Measurements from ENCODE around the gene SH3D19.
"Not testable (repeated sequence)": the region's sequence is repeated elsewhere in the genome, so short reads cannot be mapped to it uniquely, and the experiment has no call there.

SH3D19 gene

GRCh38 chr4:151097759-151098158 lies 227.6 kb downstream of the SH3D19 start:
- H3K27me3 ChIP-seq (ENCODE audit: control insufficient read depth in 1 of 2, insufficient read depth in 2 of 2, low read length in 2 of 2) = peaks cover 0 to 3% of the 10 kb centered on the region in 2 donors
- H3K36me3 ChIP-seq (ENCODE audit: control insufficient read depth in 1 of 2, insufficient read depth in 2 of 2, low read length in 2 of 2) = peaks cover 12 to 14% of the 10 kb centered on the region in 2 donors
- no peak overlapping the region for H3K9ac ChIP-seq (ENCODE audit: low read depth in 1 of 2, low read length in 2 of 2)
- no peaks in the 10 kb centered on the region for H3K9me3 ChIP-seq (ENCODE audit: control insufficient read depth in 1 of 2, low read length in 2 of 2)
- H3K27ac ChIP-seq (ENCODE audit: low read depth, low read length) = no peak overlapping the region
- peaks cover 19 to 23% of the 10 kb centered on the region in 2 donors for H3K4me1 ChIP-seq (ENCODE audit: control insufficient read depth in 1 of 2, insufficient read depth in 2 of 2, low read length in 2 of 2)
- H3K4me3 ChIP-seq (ENCODE audit: low read depth in 1 of 2, low read length in 2 of 2) = no peak overlapping the region

- Histone ChIP-seq H3K36me3 (ENCODE audit: control insufficient read depth in 1 of 2, insufficient read depth in 2 of 2, low read length in 2 of 2) (no peaks in the 10 kb centered on the region), H3K9me3 (ENCODE audit: control insufficient read depth in 1 of 2, low read length in 2 of 2) (no peaks in the 10 kb centered on the region), H3K9ac (ENCODE audit: low read depth in 1 of 2, low read length in 2 of 2) (no peak overlapping the region), H3K27ac (ENCODE audit: low read depth, low read length) (no peak overlapping the region), H3K4me1 (ENCODE audit: control insufficient read depth in 1 of 2, insufficient read depth in 2 of 2, low read length in 2 of 2) (peaks cover 9 to 18% of the 10 kb centered on the region in 2 donors), H3K4me3 (ENCODE audit: low read depth in 1 of 2, low read length in 2 of 2) (no peak overlapping the region), H3K27me3 (ENCODE audit: control insufficient read depth in 1 of 2, insufficient read depth in 2 of 2, low read length in 2 of 2) (peaks cover 0 to 3% of the 10 kb centered on the region in 2 donors)
Measured at GRCh38 chr4:151095142-151095541, 230.3 kb downstream of the SH3D19 start.

- peaks cover 9 to 18% of the 10 kb centered on the region in 2 donors for H3K4me1 ChIP-seq (ENCODE audit: control insufficient read depth in 1 of 2, insufficient read depth in 2 of 2, low read length in 2 of 2)
- no peaks in the 10 kb centered on the region for H3K36me3 ChIP-seq (ENCODE audit: control insufficient read depth in 1 of 2, insufficient read depth in 2 of 2, low read length in 2 of 2)
- H3K9ac ChIP-seq (ENCODE audit: low read depth in 1 of 2, low read length in 2 of 2) = no peak overlapping the region
- H3K27ac ChIP-seq (ENCODE audit: low read depth, low read length) = no peak overlapping the region
- H3K27me3 ChIP-seq (ENCODE audit: control insufficient read depth in 1 of 2, insufficient read depth in 2 of 2, low read length in 2 of 2) = peaks cover 0 to 3% of the 10 kb centered on the region in 2 donors
- H3K9me3 ChIP-seq (ENCODE audit: control insufficient read depth in 1 of 2, low read length in 2 of 2) = no peaks in the 10 kb centered on the region
- H3K4me3 ChIP-seq (ENCODE audit: low read depth in 1 of 2, low read length in 2 of 2) = no peak overlapping the region
Measured at GRCh38 chr4:151094290-151094751, 231.1 kb downstream of the SH3D19 start.

- Histone ChIP-seq H3K9me3 (ENCODE audit: control insufficient read depth in 1 of 2, low read length in 2 of 2) (no peaks in the 10 kb centered on the region), H3K4me3 (ENCODE audit: low read depth in 1 of 2, low read length in 2 of 2) (no peak overlapping the region), H3K27ac (ENCODE audit: low read depth, low read length) (no peak overlapping the region), H3K4me1 (ENCODE audit: control insufficient read depth in 1 of 2, insufficient read depth in 2 of 2, low read length in 2 of 2) (peaks cover 9 to 18% of the 10 kb centered on the region in 2 donors), H3K27me3 (ENCODE audit: control insufficient read depth in 1 of 2, insufficient read depth in 2 of 2, low read length in 2 of 2) (peaks cover 0 to 3% of the 10 kb centered on the region in 2 donors), H3K9ac (ENCODE audit: low read depth in 1 of 2, low read length in 2 of 2) (no peak overlapping the region), H3K36me3 (ENCODE audit: control insufficient read depth in 1 of 2, insufficient read depth in 2 of 2, low read length in 2 of 2) (no peaks in the 10 kb centered on the region)
Measured at GRCh38 chr4:151093203-151093602, 232.2 kb downstream of the SH3D19 start.

- no peak overlapping the region for H3K27ac ChIP-seq (ENCODE audit: low read depth, low read length)
- H3K9ac ChIP-seq (ENCODE audit: low read depth in 1 of 2, low read length in 2 of 2) = no peak overlapping the region
- no peaks in the 10 kb centered on the region for H3K9me3 ChIP-seq (ENCODE audit: control insufficient read depth in 1 of 2, low read length in 2 of 2)
- H3K4me3 ChIP-seq (ENCODE audit: low read depth in 1 of 2, low read length in 2 of 2) = no peak overlapping the region
- H3K27me3 ChIP-seq (ENCODE audit: control insufficient read depth in 1 of 2, insufficient read depth in 2 of 2, low read length in 2 of 2) = peaks cover 0 to 3% of the 10 kb centered on the region in 2 donors
- no peaks in the 10 kb centered on the region for H3K36me3 ChIP-seq (ENCODE audit: control insufficient read depth in 1 of 2, insufficient read depth in 2 of 2, low read length in 2 of 2)
- peaks cover 9 to 18% of the 10 kb centered on the region in 2 donors for H3K4me1 ChIP-seq (ENCODE audit: control insufficient read depth in 1 of 2, insufficient read depth in 2 of 2, low read length in 2 of 2)
Measured at GRCh38 chr4:151092488-151092887, 232.9 kb downstream of the SH3D19 start.

- Histone ChIP-seq H3K36me3 (ENCODE audit: control insufficient read depth in 1 of 2, insufficient read depth in 2 of 2, low read length in 2 of 2) (no peaks in the 10 kb centered on the region), H3K9me3 (ENCODE audit: control insufficient read depth in 1 of 2, low read length in 2 of 2) (no peaks in the 10 kb centered on the region), H3K27ac (ENCODE audit: low read depth, low read length) (no peak overlapping the region), H3K4me3 (ENCODE audit: low read depth in 1 of 2, low read length in 2 of 2) (no peak overlapping the region), H3K4me1 (ENCODE audit: control insufficient read depth in 1 of 2, insufficient read depth in 2 of 2, low read length in 2 of 2) (peaks cover 9 to 18% of the 10 kb centered on the region in 2 donors), H3K9ac (ENCODE audit: low read depth in 1 of 2, low read length in 2 of 2) (no peak overlapping the region), H3K27me3 (ENCODE audit: control insufficient read depth in 1 of 2, insufficient read depth in 2 of 2, low read length in 2 of 2) (peaks cover 0 to 3% of the 10 kb centered on the region in 2 donors)
Measured at GRCh38 chr4:151091047-151091446, 234.4 kb downstream of the SH3D19 start.

- Histone ChIP-seq H3K4me3 (ENCODE audit: low read depth in 1 of 2, low read length in 2 of 2) (no peak overlapping the region), H3K27me3 (ENCODE audit: control insufficient read depth in 1 of 2, insufficient read depth in 2 of 2, low read length in 2 of 2) (no peaks in the 10 kb centered on the region), H3K9me3 (ENCODE audit: control insufficient read depth in 1 of 2, low read length in 2 of 2) (no peaks in the 10 kb centered on the region), H3K36me3 (ENCODE audit: control insufficient read depth in 1 of 2, insufficient read depth in 2 of 2, low read length in 2 of 2) (no peaks in the 10 kb centered on the region), H3K9ac (ENCODE audit: low read depth in 1 of 2, low read length in 2 of 2) (no peak overlapping the region), H3K4me1 (ENCODE audit: control insufficient read depth in 1 of 2, insufficient read depth in 2 of 2, low read length in 2 of 2) (peaks cover 0 to 8% of the 10 kb centered on the region in 2 donors), H3K27ac (ENCODE audit: low read depth, low read length) (no peak overlapping the region)
Measured at GRCh38 chr4:151087467-151087866, 237.9 kb downstream of the SH3D19 start.

GRCh38 chr4:151077978-151078377 lies 247.4 kb downstream of the SH3D19 start:
- H3K27ac ChIP-seq (ENCODE audit: low read depth, low read length); H3K4me1 ChIP-seq (ENCODE audit: control insufficient read depth in 1 of 2, insufficient read depth in 2 of 2, low read length in 2 of 2); H3K36me3 ChIP-seq (ENCODE audit: control insufficient read depth in 1 of 2, insufficient read depth in 2 of 2, low read length in 2 of 2); H3K27me3 ChIP-seq (ENCODE audit: control insufficient read depth in 1 of 2, insufficient read depth in 2 of 2, low read length in 2 of 2); H3K4me3 ChIP-seq (ENCODE audit: low read depth in 1 of 2, low read length in 2 of 2); H3K9ac ChIP-seq (ENCODE audit: low read depth in 1 of 2, low read length in 2 of 2); H3K9me3 ChIP-seq (ENCODE audit: control insufficient read depth in 1 of 2, low read length in 2 of 2): not testable (repeated sequence)

GRCh38 chr4:151074416-151074916 lies 250.9 kb downstream of the SH3D19 start:
- Histone ChIP-seq H3K9ac (ENCODE audit: low read depth in 1 of 2, low read length in 2 of 2) (no peak overlapping the region), H3K4me1 (ENCODE audit: control insufficient read depth in 1 of 2, insufficient read depth in 2 of 2, low read length in 2 of 2) (no peaks in the 10 kb centered on the region), H3K27ac (ENCODE audit: low read depth, low read length) (no peak overlapping the region)

More at GRCh38 chr4:151074416-151074916, 250.9 kb downstream of the SH3D19 start:
- H3K27me3 ChIP-seq (ENCODE audit: control insufficient read depth in 1 of 2, insufficient read depth in 2 of 2, low read length in 2 of 2) = no peaks in the 10 kb centered on the region
- no peak overlapping the region for H3K4me3 ChIP-seq (ENCODE audit: low read depth in 1 of 2, low read length in 2 of 2)
- H3K9me3 ChIP-seq (ENCODE audit: control insufficient read depth in 1 of 2, low read length in 2 of 2) = no peaks in the 10 kb centered on the region
- H3K36me3 ChIP-seq (ENCODE audit: control insufficient read depth in 1 of 2, insufficient read depth in 2 of 2, low read length in 2 of 2) = no peaks in the 10 kb centered on the region
